Measurements from ENCODE around the gene CNDP2.

CNDP2 gene

GRCh38 chr18:74495581-74496507, at the start of gene CNDP2:
TSS of gene CNDP2 (plus strand) at chr18:74496363. CDS start at chr18:74499974, 3,611 bp downstream.
- DNase-seq (ENCODE audit: low read depth), result peak; percentile 98

GRCh38 chr18:74446631-74447403, 49.3 kb upstream of the CNDP2 start:
- no peak for DNase-seq (ENCODE audit: low read depth)

GRCh38 chr18:74447404-74448152, 48.6 kb upstream of the CNDP2 start:
- no peak for DNase-seq (ENCODE audit: low read depth)

- DNase-seq (ENCODE audit: low read depth), result no peak
These were observed 45.5 kb upstream of the CNDP2 start for GRCh38 chr18:74450626-74451025.

- DNase-seq (ENCODE audit: low read depth), result no peak
These were observed 45.0 kb upstream of the CNDP2 start for GRCh38 chr18:74451148-74451547.

GRCh38 chr18:74453016-74453566, 43.1 kb upstream of the CNDP2 start:
- no peak for DNase-seq (ENCODE audit: low read depth)

- no peak for DNase-seq (ENCODE audit: low read depth)
These were observed 42.4 kb upstream of the CNDP2 start for GRCh38 chr18:74453642-74454198.

GRCh38 chr18:74454279-74454751, 41.8 kb upstream of the CNDP2 start:
- no peak for DNase-seq (ENCODE audit: low read depth)

- DNase-seq (ENCODE audit: low read depth), result no peak
These were observed 40.8 kb upstream of the CNDP2 start for GRCh38 chr18:74455386-74455785.

GRCh38 chr18:74456017-74456348, 40.2 kb upstream of the CNDP2 start:
- DNase-seq (ENCODE audit: low read depth), result no peak

GRCh38 chr18:74456349-74457042, 39.7 kb upstream of the CNDP2 start:
- DNase-seq (ENCODE audit: low read depth), result no peak

- DNase-seq (ENCODE audit: low read depth), result no peak
These were observed 39.0 kb upstream of the CNDP2 start, which contains the start of gene DIPK1C for GRCh38 chr18:74457043-74457724. TSS of gene DIPK1C (minus strand) at chr18:74457308. CDS start at chr18:74457259, 49 bp downstream.

- DNase-seq (ENCODE audit: low read depth), result no peak
These were observed 38.3 kb upstream of the CNDP2 start for GRCh38 chr18:74457725-74458421.

GRCh38 chr18:74459889-74460288, 36.3 kb upstream of the CNDP2 start:
- no peak for DNase-seq (ENCODE audit: low read depth)

- no peak for DNase-seq (ENCODE audit: low read depth)
These were observed 35.3 kb upstream of the CNDP2 start for GRCh38 chr18:74460825-74461224.

GRCh38 chr18:74463254-74463653, 32.9 kb upstream of the CNDP2 start:
- no peak for DNase-seq (ENCODE audit: low read depth)

- DNase-seq (ENCODE audit: low read depth), result no peak
These were observed 32.2 kb upstream of the CNDP2 start for GRCh38 chr18:74463983-74464382.

GRCh38 chr18:74465775-74466174, 30.4 kb upstream of the CNDP2 start:
- DNase-seq (ENCODE audit: low read depth), result no peak

- DNase-seq (ENCODE audit: low read depth), result no peak
These were observed 27.6 kb upstream of the CNDP2 start for GRCh38 chr18:74468547-74469061.

All from fibroblast of the conjunctiva (primary cell).